ENCODE measurements around the gene TMEM204.

TMEM204 gene

GRCh38 chr16:1601489-1601888 is 68.0 kb downstream of the TMEM204 start:
- no peak for DNase-seq

GRCh38 chr16:1602285-1602684 is 68.8 kb downstream of the TMEM204 start:
- DNase-seq: no peak
